Fibroblast of skin of abdomen (primary cell): Measurements from ENCODE around the gene ZMYM4.

Experiments
- DNase-seq: peaks from one replicate; pipeline ENCODE4 v3.0.0-alpha.2; 2013

The ZMYM4 gene

DNA sequence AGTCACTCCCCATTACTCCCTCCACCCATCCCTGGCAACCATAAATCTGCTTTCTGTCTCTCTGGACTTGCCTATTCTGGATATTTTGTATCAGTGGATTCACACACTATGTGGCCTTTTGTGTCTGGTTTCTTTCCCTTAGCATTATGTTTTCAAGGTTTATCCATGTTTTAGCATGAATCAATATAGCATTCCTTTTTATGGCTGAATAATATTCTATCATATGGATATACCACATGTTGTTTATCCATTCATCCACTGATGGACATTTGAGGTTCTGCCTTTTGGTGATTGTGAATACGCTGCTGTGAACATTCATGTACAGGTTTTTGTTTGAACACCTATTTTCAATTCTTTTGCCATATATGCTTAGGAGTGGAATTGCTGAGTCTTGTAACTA, 140.4 kb downstream of the ZMYM4 start:
- no peak for DNase-seq

DNA sequence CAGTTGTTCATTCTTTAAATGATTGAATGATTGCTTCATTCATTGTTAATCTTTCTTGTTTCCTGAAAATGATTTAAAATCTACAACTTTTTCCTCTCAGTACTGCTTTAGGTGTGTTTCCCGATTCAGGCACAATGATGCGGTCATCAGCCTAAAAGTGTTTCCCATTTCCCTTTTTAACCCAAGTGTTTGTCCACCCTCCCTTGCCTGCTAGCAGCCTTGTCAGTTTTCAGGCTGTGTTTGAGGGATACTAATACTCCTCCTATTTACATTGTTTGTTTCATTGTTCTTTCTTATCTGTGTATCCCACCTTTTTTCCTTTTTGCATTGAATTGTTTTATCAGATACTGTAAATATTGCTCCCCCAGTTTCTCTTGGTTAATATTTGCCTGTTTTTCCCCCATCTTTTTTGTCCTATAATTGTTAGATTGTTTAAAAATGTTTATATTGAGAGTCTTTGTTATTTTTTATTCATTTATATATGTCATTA, 157.6 kb downstream of the ZMYM4 start:
- DNase-seq, result no peak

- DNase-seq, result no peak
Measured at GRCh38 chr1:35428360-35428759, 159.9 kb downstream of the ZMYM4 start.

- no peak for DNase-seq
Measured at GRCh38 chr1:35430762-35431161, 162.3 kb downstream of the ZMYM4 start.

DNA sequence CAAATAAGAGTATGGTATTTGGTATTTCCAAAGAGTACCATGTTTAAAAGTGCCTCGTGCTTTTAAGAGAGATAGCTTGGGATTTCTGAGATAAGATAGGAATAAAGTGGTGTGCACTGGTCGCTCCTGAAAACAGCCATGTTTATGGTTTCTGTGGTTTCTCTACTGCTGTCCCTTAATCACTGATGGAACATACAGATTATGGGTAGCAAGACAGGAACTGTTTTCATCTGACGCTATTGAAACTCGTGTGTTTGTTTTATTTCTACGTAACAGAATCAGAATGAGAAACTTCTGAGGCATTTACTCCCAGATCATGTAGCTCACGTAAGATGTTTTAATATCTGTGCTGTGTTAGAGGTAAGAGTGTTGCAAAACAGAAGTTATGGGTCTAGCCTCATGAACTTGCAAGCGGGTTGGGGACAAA, 162.7 kb downstream of the ZMYM4 start:
- DNase-seq, result no peak

GRCh38 chr1:35432231-35432630, 163.7 kb downstream of the ZMYM4 start:
- no peak for DNase-seq

GRCh38 chr1:35433714-35434113, 165.2 kb downstream of the ZMYM4 start:
- no peak for DNase-seq

DNA sequence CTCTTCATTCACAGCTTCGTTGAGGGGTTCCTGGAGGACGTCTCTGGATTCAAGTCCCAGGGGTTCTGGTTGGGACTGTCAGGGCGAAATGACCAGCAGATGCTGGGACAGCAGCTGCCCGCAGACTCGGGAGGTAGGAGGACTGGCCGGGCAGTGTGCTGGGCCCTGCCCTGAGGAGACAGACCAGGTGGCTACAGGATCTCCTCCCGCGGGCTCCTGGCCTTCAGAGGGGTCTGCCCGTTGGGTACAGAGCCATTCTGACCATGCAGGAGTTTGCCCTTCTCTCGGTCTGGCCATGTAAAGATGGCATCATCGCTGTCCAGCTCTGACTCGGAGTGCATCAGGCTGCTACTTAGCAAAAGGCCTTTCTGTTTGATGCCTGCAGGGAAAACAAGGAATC, 166.2 kb downstream of the ZMYM4 start:
- no peak for DNase-seq

GRCh38 chr1:35436078-35436477, 167.6 kb downstream of the ZMYM4 start:
- no peak for DNase-seq

GRCh38 chr1:35437200-35437599, 168.7 kb downstream of the ZMYM4 start:
- DNase-seq, result no peak

- no peak for DNase-seq
Measured at GRCh38 chr1:35439626-35440025, 171.1 kb downstream of the ZMYM4 start.

DNA sequence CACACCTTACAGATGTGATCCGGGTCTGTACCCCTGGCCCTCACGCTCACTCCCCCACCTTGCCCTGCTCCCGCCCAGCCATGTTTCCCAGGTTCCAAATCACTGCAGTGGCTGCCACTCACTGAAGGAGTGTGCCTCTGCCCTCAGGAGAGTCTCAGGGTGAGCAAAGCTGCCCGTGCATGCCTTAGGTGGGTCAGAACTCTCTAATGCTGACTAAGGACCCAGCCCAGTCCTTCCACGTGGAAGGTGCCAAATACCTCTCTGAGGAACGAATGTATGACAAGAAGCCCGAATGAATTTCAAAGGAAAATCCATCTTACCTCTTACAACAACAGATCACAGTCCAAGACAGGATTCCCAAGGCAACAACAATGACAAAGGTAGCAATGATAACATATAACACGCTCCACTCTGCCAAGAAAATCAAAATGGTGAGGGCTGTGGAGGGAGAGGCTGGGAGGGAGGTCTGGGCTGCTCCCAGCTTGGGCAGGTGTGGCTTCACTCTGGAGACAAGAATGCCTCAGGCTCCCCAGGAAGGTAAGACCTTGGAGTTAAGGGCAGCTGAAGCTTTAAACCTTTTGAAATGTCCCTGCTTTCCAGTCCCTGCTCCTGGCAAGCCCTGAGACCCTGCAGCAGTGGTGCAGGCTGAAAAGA, 173.5 kb downstream of the ZMYM4 start:
- DNase-seq, result no peak

DNA sequence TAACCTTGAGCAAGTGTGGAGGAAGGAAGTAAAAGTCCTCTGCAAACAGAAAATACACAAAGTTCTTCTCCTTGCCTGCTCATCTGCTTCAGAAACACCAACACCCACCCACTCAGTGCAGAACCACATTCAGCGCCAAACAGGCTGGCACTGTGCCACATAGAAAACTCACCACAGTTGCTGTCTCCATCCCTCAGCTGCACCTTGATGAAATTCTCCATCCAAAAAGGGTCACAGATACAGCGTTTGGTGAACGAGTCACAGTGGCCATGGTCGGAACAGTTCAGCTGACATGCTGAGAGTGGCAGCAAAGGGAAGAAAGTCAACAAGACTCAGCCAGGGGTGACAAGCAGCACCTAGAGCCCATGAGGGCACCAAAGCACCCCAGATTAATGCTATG, 174.2 kb downstream of the ZMYM4 start:
- DNase-seq, result no peak

- DNase-seq, result peak; percentile 17
Measured at GRCh38 chr1:35443768-35444518, 175.4 kb downstream of the ZMYM4 start.

- no peak for DNase-seq
Measured at GRCh38 chr1:35444519-35444774, 175.9 kb downstream of the ZMYM4 start.

GRCh38 chr1:35447278-35447677, 178.8 kb downstream of the ZMYM4 start:
- DNase-seq, result no peak

GRCh38 chr1:35448344-35448801, 179.9 kb downstream of the ZMYM4 start:
- DNase-seq, result peak; percentile 93

GRCh38 chr1:35449334-35450008, 181.0 kb downstream of the ZMYM4 start:
- peak; percentile 89 for DNase-seq

DNA sequence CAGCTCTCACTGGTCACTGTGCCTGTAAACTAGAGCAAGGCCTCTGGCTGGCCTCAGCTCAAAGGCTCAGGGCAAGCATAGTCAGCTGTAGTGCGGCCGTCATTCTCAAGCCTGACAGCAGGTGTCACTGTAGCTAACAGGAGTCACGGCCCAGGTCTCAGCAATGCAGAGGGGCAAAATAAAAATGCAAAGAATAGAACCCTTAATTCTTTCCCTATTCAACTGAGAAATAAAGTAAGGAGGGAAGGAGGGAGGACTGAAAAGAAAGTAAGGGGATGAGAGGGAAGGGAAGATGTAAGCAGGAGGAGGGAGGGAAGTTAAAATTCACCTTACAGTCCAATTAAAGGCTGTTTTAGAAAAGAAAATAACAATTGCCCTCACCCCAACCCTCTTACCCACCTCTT, 182.6 kb downstream of the ZMYM4 start:
- DNase-seq, result peak; percentile 66

GRCh38 chr1:35452106-35452774, 183.7 kb downstream of the ZMYM4 start:
- DNase-seq, result peak; percentile 54

GRCh38 chr1:35453031-35453430, 184.5 kb downstream of the ZMYM4 start:
- DNase-seq, result no peak

- no peak for DNase-seq
Measured at GRCh38 chr1:35454176-35454575, 185.7 kb downstream of the ZMYM4 start.

DNA sequence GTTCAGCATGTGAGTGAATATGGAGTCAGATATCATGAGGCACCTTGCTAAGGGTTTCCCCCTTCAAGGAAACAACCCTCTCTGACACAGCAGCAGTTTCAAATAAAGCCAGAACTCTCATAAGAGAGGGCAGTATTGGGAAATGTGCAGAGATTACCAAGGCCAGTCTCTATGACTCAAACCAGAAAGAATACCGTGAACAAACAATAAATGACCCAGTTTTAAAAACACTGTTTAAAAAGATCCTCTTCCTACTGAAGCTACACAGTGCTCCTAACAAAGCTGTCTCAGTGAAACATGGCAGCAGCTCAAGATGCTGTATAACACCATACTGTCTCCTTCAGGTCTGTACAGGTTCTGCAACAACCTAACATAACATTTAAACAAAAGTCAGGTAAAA, 186.1 kb downstream of the ZMYM4 start:
- DNase-seq, result no peak
